ENCODE results near the gene PDLIM7. TPM values are rescaled to one million over a fixed set of nuclear protein-coding genes. Genes with fewer than 3 reads are reported as not detected.
"Not testable (repeated sequence)": the region's sequence is repeated elsewhere in the genome, so short reads cannot be mapped to it uniquely, and the experiment has no call there.

PDLIM7 gene
- total RNA-seq, 1 donor from 2014 or later: 38.7 TPM

- H3K27ac ChIP-seq: no peak overlapping the region
- no peaks in the 10 kb centered on the region for H3K9me3 ChIP-seq (ENCODE audit: low read depth)
- no peaks in the 10 kb centered on the region for H3K27me3 ChIP-seq
- peaks cover 31% of the 10 kb centered on the region for H3K36me3 Mint-ChIP-seq
- H3F3A ChIP-seq (ENCODE audit: low read depth): peaks cover 11% of the 10 kb centered on the region
- H3K27ac Mint-ChIP-seq: no peak overlapping the region
- no peak overlapping the region for H3K4me3 Mint-ChIP-seq
- no peaks in the 10 kb centered on the region for H3K79me2 ChIP-seq (ENCODE audit: low read depth)
- H3K4me1 ChIP-seq: peaks cover 4% of the 10 kb centered on the region
- H3K36me3 ChIP-seq: peaks cover 5% of the 10 kb centered on the region
- H2AFZ ChIP-seq (replicated peaks): no peak overlapping the region
- H3K9ac ChIP-seq: no peak overlapping the region
- no peak for TF ChIP-seq EZH2 (IDR thresholded peaks at IDR 0.05)
- TF ChIP-seq, protein P1, sequence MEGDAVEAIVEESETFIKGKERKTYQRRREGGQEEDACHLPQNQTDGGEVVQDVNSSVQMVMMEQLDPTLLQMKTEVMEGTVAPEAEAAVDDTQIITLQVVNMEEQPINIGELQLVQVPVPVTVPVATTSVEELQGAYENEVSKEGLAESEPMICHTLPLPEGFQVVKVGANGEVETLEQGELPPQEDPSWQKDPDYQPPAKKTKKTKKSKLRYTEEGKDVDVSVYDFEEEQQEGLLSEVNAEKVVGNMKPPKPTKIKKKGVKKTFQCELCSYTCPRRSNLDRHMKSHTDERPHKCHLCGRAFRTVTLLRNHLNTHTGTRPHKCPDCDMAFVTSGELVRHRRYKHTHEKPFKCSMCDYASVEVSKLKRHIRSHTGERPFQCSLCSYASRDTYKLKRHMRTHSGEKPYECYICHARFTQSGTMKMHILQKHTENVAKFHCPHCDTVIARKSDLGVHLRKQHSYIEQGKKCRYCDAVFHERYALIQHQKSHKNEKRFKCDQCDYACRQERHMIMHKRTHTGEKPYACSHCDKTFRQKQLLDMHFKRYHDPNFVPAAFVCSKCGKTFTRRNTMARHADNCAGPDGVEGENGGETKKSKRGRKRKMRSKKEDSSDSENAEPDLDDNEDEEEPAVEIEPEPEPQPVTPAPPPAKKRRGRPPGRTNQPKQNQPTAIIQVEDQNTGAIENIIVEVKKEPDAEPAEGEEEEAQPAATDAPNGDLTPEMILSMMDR (IDR thresholded peaks at IDR 0.05): no peak
- no peak for DNase-seq (ENCODE audit: low spot score)
- peaks cover 4% of the 10 kb centered on the region for H3K27me3 Mint-ChIP-seq (ENCODE audit: insufficient read depth, low read depth)
- H3K4me2 ChIP-seq: no peak overlapping the region
- no peak overlapping the region for H3K4me3 ChIP-seq
- H4K20me1 ChIP-seq (ENCODE audit: low read depth): peaks cover 47% of the 10 kb centered on the region
- H3K9me3 Mint-ChIP-seq: no peaks in the 10 kb centered on the region
- H3K4me1 Mint-ChIP-seq: peaks cover 22% of the 10 kb centered on the region
Observed at GRCh38 chr5:177487144-177487543, 10.3 kb downstream of the PDLIM7 start.

- H3K27me3 Mint-ChIP-seq (ENCODE audit: insufficient read depth, low read depth): peaks cover 4% of the 10 kb centered on the region
- H3K36me3 Mint-ChIP-seq: peaks cover 31% of the 10 kb centered on the region
- Histone ChIP-seq H3K9me3 (ENCODE audit: low read depth) (no peaks in the 10 kb centered on the region), H3K36me3 (peaks cover 5% of the 10 kb centered on the region), H3K27ac (no peak overlapping the region), H2AFZ (replicated peaks) (no peak overlapping the region), H4K20me1 (ENCODE audit: low read depth) (peaks cover 41% of the 10 kb centered on the region), H3F3A (ENCODE audit: low read depth) (peaks cover 11% of the 10 kb centered on the region), H3K27me3 (no peaks in the 10 kb centered on the region), H3K9ac (no peak overlapping the region), H3K4me1 (peaks cover 4% of the 10 kb centered on the region), H3K79me2 (ENCODE audit: low read depth) (no peaks in the 10 kb centered on the region), H3K4me2 (no peak overlapping the region), H3K4me3 (no peak overlapping the region)
- H3K9me3 Mint-ChIP-seq: no peaks in the 10 kb centered on the region
- H3K27ac Mint-ChIP-seq: no peak overlapping the region
- no peak for DNase-seq (ENCODE audit: low spot score)
- H3K4me1 Mint-ChIP-seq: peaks cover 22% of the 10 kb centered on the region
- TF ChIP-seq EZH2 (IDR thresholded peaks at IDR 0.05) (no peak), EZH2phosphoT487 (IDR thresholded peaks at IDR 0.05) (no peak)
- TF ChIP-seq, protein P1 (IDR thresholded peaks at IDR 0.05): no peak
- no peak overlapping the region for H3K4me3 Mint-ChIP-seq
Observed at GRCh38 chr5:177486256-177486655, 11.1 kb downstream of the PDLIM7 start.

- H3K79me2 ChIP-seq (ENCODE audit: low read depth); H3K27me3 Mint-ChIP-seq (ENCODE audit: insufficient read depth, low read depth); H2AFZ ChIP-seq (replicated peaks); H3K27ac ChIP-seq; H3K9me3 ChIP-seq (ENCODE audit: low read depth); H3K27me3 ChIP-seq; DNase-seq (ENCODE audit: low spot score); H3K4me2 ChIP-seq; H3K36me3 ChIP-seq; H3K4me3 Mint-ChIP-seq; H3F3A ChIP-seq (ENCODE audit: low read depth); H3K4me3 ChIP-seq; H3K4me1 ChIP-seq; H3K9ac ChIP-seq; H3K9me3 Mint-ChIP-seq: not testable (repeated sequence)
- Mint-ChIP-seq H3K4me1 (peaks cover 19% of the 10 kb centered on the region), H3K27ac (peak overlapping the region; percentile 63), H3K36me3 (peaks cover 30% of the 10 kb centered on the region)
- peaks cover 36% of the 10 kb centered on the region for H4K20me1 ChIP-seq (ENCODE audit: low read depth)
Observed at GRCh38 chr5:177485753-177486152, 11.7 kb downstream of the PDLIM7 start.

GRCh38 chr5:177484902-177485549 is 12.4 kb downstream of the PDLIM7 start:
- peaks cover 13% of the 10 kb centered on the region for H3F3A ChIP-seq (ENCODE audit: low read depth)
- no peaks in the 10 kb centered on the region for H3K27me3 ChIP-seq
- H3K4me3 Mint-ChIP-seq: no peak overlapping the region
- TF ChIP-seq, protein P1 (IDR thresholded peaks at IDR 0.05): no peak
- no peak for TF ChIP-seq EZH2 (IDR thresholded peaks at IDR 0.05)
- TF ChIP-seq EZH2phosphoT487 (IDR thresholded peaks at IDR 0.05): no peak
- DNase-seq (ENCODE audit: low spot score): no peak
- H3K9me3 Mint-ChIP-seq: no peaks in the 10 kb centered on the region
- no peak overlapping the region for H3K4me3 ChIP-seq
- H4K20me1 ChIP-seq (ENCODE audit: low read depth): peaks cover 33% of the 10 kb centered on the region
- no peak overlapping the region for H3K9ac ChIP-seq
- H3K4me1 ChIP-seq: no peaks in the 10 kb centered on the region
- H2AFZ ChIP-seq (replicated peaks): no peak overlapping the region
- peaks cover 28% of the 10 kb centered on the region for H3K36me3 Mint-ChIP-seq
- H3K9me3 ChIP-seq (ENCODE audit: low read depth): no peaks in the 10 kb centered on the region
- H3K27me3 Mint-ChIP-seq (ENCODE audit: insufficient read depth, low read depth): peaks cover 6% of the 10 kb centered on the region
- no peak overlapping the region for H3K27ac ChIP-seq
- H3K36me3 ChIP-seq: peaks cover 5% of the 10 kb centered on the region
- H3K4me2 ChIP-seq: no peak overlapping the region
- peaks cover 17% of the 10 kb centered on the region for H3K4me1 Mint-ChIP-seq
- H3K27ac Mint-ChIP-seq: peak overlapping the region; percentile 63
- H3K79me2 ChIP-seq (ENCODE audit: low read depth): no peaks in the 10 kb centered on the region
